ENCODE results near the gene RREB1. TPM values are rescaled to one million over a fixed set of nuclear protein-coding genes. Genes with fewer than 3 reads are reported as not detected.

The RREB1 gene
- total RNA-seq, 6 donors from 2014 or later: 44.2 to 112 (median 60.5) TPM

GRCh38 chr6:7151381-7151780 is 43.6 kb downstream of the RREB1 start:
- no peak for ATAC-seq (ENCODE audit: low FRiP score in 2 of 2)
- Histone ChIP-seq H3K4me3 (no peak overlapping the region), H3K4me1 (peaks cover 53 to 76% (median 62%) of the 10 kb centered on the region in 4 donors), H3K9me3 (no peaks in the 10 kb centered on the region), H3K27ac (peak overlapping the region in 2 of 4 donors; percentile 60 to 68), H3K36me3 (no peaks in the 10 kb centered on the region), H3K27me3 (no peaks in the 10 kb centered on the region)
- TF ChIP-seq POLR2A (IDR thresholded peaks at IDR 0.05) (no peak), CTCF (IDR thresholded peaks at IDR 0.05) (no peak), EP300 (IDR thresholded peaks at IDR 0.05) (no peak), POLR2AphosphoS5 (IDR thresholded peaks at IDR 0.05) (no peak)
- WGBS, 2 donors: 84 to 86% methylated on average over 2 of the region's 2 CpGs
- no peak for DNase-seq

GRCh38 chr6:7152462-7152861 is 44.7 kb downstream of the RREB1 start:
- no peak for DNase-seq
- no peaks in the 10 kb centered on the region for H3K27me3 ChIP-seq
- no peaks in the 10 kb centered on the region for H3K36me3 ChIP-seq
- no peak overlapping the region for H3K4me3 ChIP-seq
- peak overlapping the region; percentile 22 to 68 (median 47) for H3K27ac ChIP-seq
- ATAC-seq (ENCODE audit: low FRiP score in 2 of 2): peak in 1 of 2 donors; percentile 69
- peaks cover 50 to 76% (median 59%) of the 10 kb centered on the region in 4 donors for H3K4me1 ChIP-seq
- no peak for TF ChIP-seq POLR2A (IDR thresholded peaks at IDR 0.05)
- TF ChIP-seq POLR2AphosphoS5 (IDR thresholded peaks at IDR 0.05): no peak
- TF ChIP-seq CTCF (IDR thresholded peaks at IDR 0.05): no peak
- no peak for TF ChIP-seq EP300 (IDR thresholded peaks at IDR 0.05)
- no peaks in the 10 kb centered on the region for H3K9me3 ChIP-seq

GRCh38 chr6:7153789-7154188 is 46.0 kb downstream of the RREB1 start:
- peak overlapping the region in 3 of 4 donors; percentile 17 to 77 (median 55) for H3K27ac ChIP-seq
- WGBS, 2 donors: 70 to 77% methylated on average over 2 of the region's 2 CpGs
- H3K9me3 ChIP-seq: no peaks in the 10 kb centered on the region
- DNase-seq (no peak), ATAC-seq (ENCODE audit: low FRiP score in 2 of 2) (no peak)
- H3K4me3 ChIP-seq: no peak overlapping the region
- TF ChIP-seq EP300 (IDR thresholded peaks at IDR 0.05) (no peak), POLR2AphosphoS5 (IDR thresholded peaks at IDR 0.05) (no peak), POLR2A (IDR thresholded peaks at IDR 0.05) (no peak), CTCF (IDR thresholded peaks at IDR 0.05) (no peak)
- peaks cover 46 to 80% (median 61%) of the 10 kb centered on the region in 4 donors for H3K4me1 ChIP-seq
- H3K36me3 ChIP-seq: no peaks in the 10 kb centered on the region
- no peaks in the 10 kb centered on the region for H3K27me3 ChIP-seq

GRCh38 chr6:7154341-7155139 is 46.8 kb downstream of the RREB1 start:
- no peak for DNase-seq
- no peaks in the 10 kb centered on the region for H3K36me3 ChIP-seq
- H3K27me3 ChIP-seq: no peaks in the 10 kb centered on the region
- peak in 1 of 2 donors; percentile 46 for ATAC-seq (ENCODE audit: low FRiP score in 2 of 2)
- peak overlapping the region; percentile 54 to 77 (median 59) for H3K27ac ChIP-seq
- H3K4me3 ChIP-seq: no peak overlapping the region
- TF ChIP-seq POLR2AphosphoS5 (IDR thresholded peaks at IDR 0.05) (no peak), POLR2A (IDR thresholded peaks at IDR 0.05) (no peak), EP300 (IDR thresholded peaks at IDR 0.05) (no peak), CTCF (IDR thresholded peaks at IDR 0.05) (no peak)
- H3K9me3 ChIP-seq: no peaks in the 10 kb centered on the region
- H3K4me1 ChIP-seq: peaks cover 46 to 80% (median 64%) of the 10 kb centered on the region in 4 donors
- WGBS, 2 donors: 57 to 65% methylated on average over 13 of the region's 13 CpGs

All from upper lobe of left lung (tissue), 6 donors.